Upper lobe of left lung (tissue), 6 donors: ENCODE data around the gene TSPAN16. TPM values are rescaled to one million over a fixed set of nuclear protein-coding genes. Genes with fewer than 3 reads are reported as not detected.
"Not testable (repeated sequence)": the region's sequence is repeated elsewhere in the genome, so short reads cannot be mapped to it uniquely, and the experiment has no call there.

ENCODE experiments used
- ATAC-seq, 2 donors: fragments of 200-7000 bp; cut with Tn5 transposase; one replicate each; pipeline ENCODE4 v1.9.1; 2022; ENCODE audit warnings: mild to moderate bottlenecking in 2 of 2, moderate library complexity in 2 of 2; ENCODE audit not compliant: low FRiP score in 2 of 2
- DNase-seq, 2 donors: peaks; one replicate each; pipeline ENCODE4 v3.0.0-alpha.2; 2019 to 2020
- H3K27ac ChIP-seq, 4 donors: fragments of 200-600 bp; sonication (generic); one replicate each; pipeline ENCODE4 v1.5.1; 2016 to 2019
- H3K27me3 ChIP-seq, 4 donors: fragments of 200-600 bp; sonication (generic); one replicate each; pipeline ENCODE4 v1.5.1; 2017 to 2019
- H3K36me3 ChIP-seq, 4 donors: fragments of 200-600 bp; sonication (generic); one replicate each; pipeline ENCODE4 v1.5.1; 2016 to 2019
- H3K4me1 ChIP-seq, 4 donors: fragments of 200-600 bp; sonication (generic); one replicate each; pipeline ENCODE4 v1.5.1; 2018 to 2019
- H3K4me3 ChIP-seq, 4 donors: fragments of 200-600 bp; sonication (generic); one replicate each; pipeline ENCODE4 v1.5.1; 2017 to 2019; ENCODE audit warnings: mild to moderate bottlenecking in 2 of 4, moderate library complexity in 1 of 4
- H3K9me3 ChIP-seq, 4 donors: fragments of 200-600 bp; sonication (generic); one replicate each; pipeline ENCODE4 v1.5.1; 2018 to 2019
- CTCF ChIP-seq, 6 experiments: fragments of 450-650 bp in 4 of 6; fragments of 200-600 bp in 2 of 6; sonication (generic) in 2 of 6; IDR thresholded peaks; one replicate each; pipeline ENCODE4 v1.5.1; 2016 to 2019; ENCODE audit warnings: antibody characterized with exemption in 6 of 6
- EP300 ChIP-seq, 4 donors: sonication (generic); formaldehyde crosslinking; IDR thresholded peaks; one replicate each; pipeline ENCODE4 v1.5.1; 2017; ENCODE audit warnings: antibody characterized with exemption in 4 of 4, control low read depth in 2 of 4
- POLR2A ChIP-seq, 4 donors: fragments of 450-650 bp; IDR thresholded peaks; one replicate each; pipeline ENCODE4 v1.5.1; 2016 to 2017; ENCODE audit warnings: antibody characterized with exemption in 4 of 4, mild to moderate bottlenecking in 2 of 4
- POLR2AphosphoS5 ChIP-seq, 2 donors: sonication (generic); formaldehyde crosslinking; IDR thresholded peaks; one replicate each; pipeline ENCODE4 v1.5.1; 2017; ENCODE audit warnings: antibody characterized with exemption in 2 of 2
- WGBS, 2 donors: methylation state at CpG; one replicate each; pipeline ENCODE4 v1.1.5; 2017 to 2018; 5-methylcytosine and 5-hydroxymethylcytosine counted together
- total RNA-seq, 6 donors: library from RNA; depleted of rRNA in 4 of 6; stranded (reverse); fragments of >200 nt in 4 of 6; gene quantifications; one replicate each; pipeline versions ENCODE4 v1.1.0 to v1.2.1, GENCODE V29; 2016 to 2021
- donor health status: DM: no; HTN: no; CAD: no; lungs with moderate emphysema.
- donor health status: DM: no; HTN: yes; CAD: no; lungs with severe emphysema.

TSPAN16 gene
- total RNA-seq, 6 donors from 2014 or later: not detected

GRCh38 chr19:11330127-11330526, 34.2 kb downstream of the TSPAN16 start:
- DNase-seq: no peak

GRCh38 chr19:11331502-11331901, 35.5 kb downstream of the TSPAN16 start:
- no peak for DNase-seq
- Histone ChIP-seq H3K4me1 (no peaks in the 10 kb centered on the region), H3K9me3 (no peaks in the 10 kb centered on the region), H3K36me3 (peaks cover 14 to 99% (median 68%) of the 10 kb centered on the region in 4 donors), H3K27ac (peak overlapping the region in 2 of 4 donors; percentile 18 to 31), H3K27me3 (no peaks in the 10 kb centered on the region), H3K4me3 (no peak overlapping the region)
- ATAC-seq: no peak
- WGBS, 2 donors: 64 to 77% methylated on average over 4 of the region's 4 CpGs
- TF ChIP-seq EP300 (IDR thresholded peaks at IDR 0.05) (no peak), POLR2A (IDR thresholded peaks at IDR 0.05) (no peak), CTCF (IDR thresholded peaks at IDR 0.05) (no peak), POLR2AphosphoS5 (IDR thresholded peaks at IDR 0.05) (no peak)

More at GRCh38 chr19:11330127-11330526, 34.2 kb downstream of the TSPAN16 start:
- ATAC-seq: no peak
- Histone ChIP-seq H3K27me3 (no peaks in the 10 kb centered on the region), H3K4me3 (no peak overlapping the region), H3K27ac (no peak overlapping the region), H3K9me3 (no peaks in the 10 kb centered on the region), H3K4me1 (peaks cover 0 to 6% (median 2%) of the 10 kb centered on the region in 4 donors), H3K36me3 (peaks cover 14 to 96% (median 63%) of the 10 kb centered on the region in 4 donors)
- TF ChIP-seq CTCF (IDR thresholded peaks at IDR 0.05): no peak
- no peak for TF ChIP-seq POLR2AphosphoS5 (IDR thresholded peaks at IDR 0.05)
- TF ChIP-seq EP300 (IDR thresholded peaks at IDR 0.05): no peak
- TF ChIP-seq POLR2A (IDR thresholded peaks at IDR 0.05): no peak
- WGBS, 2 donors: 71 to 83% methylated on average over 4 of the region's 4 CpGs

GRCh38 chr19:11332822-11333221, 36.9 kb downstream of the TSPAN16 start:
- TF ChIP-seq POLR2A (IDR thresholded peaks at IDR 0.05): no peak
- TF ChIP-seq POLR2AphosphoS5 (IDR thresholded peaks at IDR 0.05): no peak
- no peak for TF ChIP-seq EP300 (IDR thresholded peaks at IDR 0.05)
- TF ChIP-seq CTCF (IDR thresholded peaks at IDR 0.05): no peak
- H3K36me3 ChIP-seq: peaks cover 14 to 94% (median 64%) of the 10 kb centered on the region in 4 donors

GRCh38 chr19:11333838-11334237, 37.9 kb downstream of the TSPAN16 start:
- H3K4me3 ChIP-seq, H3K9me3 ChIP-seq, DNase-seq, ATAC-seq, H3K27ac ChIP-seq, H3K27me3 ChIP-seq: not testable (repeated sequence)
- peaks cover 14 to 84% (median 60%) of the 10 kb centered on the region in 4 donors for H3K36me3 ChIP-seq
- 86 to 90% methylated on average over 9 of the region's 9 CpGs for WGBS, 2 donors
- peaks cover 9 to 16% (median 11%) of the 10 kb centered on the region in 4 donors for H3K4me1 ChIP-seq

More at GRCh38 chr19:11332822-11333221, 36.9 kb downstream of the TSPAN16 start:
- H3K9me3 ChIP-seq: no peaks in the 10 kb centered on the region
- no peak overlapping the region for H3K27ac ChIP-seq
- no peak for DNase-seq
- ATAC-seq: no peak
- no peaks in the 10 kb centered on the region for H3K27me3 ChIP-seq
- peaks cover 0 to 6% (median under 1%) of the 10 kb centered on the region in 4 donors for H3K4me1 ChIP-seq
- WGBS, 2 donors: 93 to 94% methylated on average over 5 of the region's 5 CpGs
- no peak overlapping the region for H3K4me3 ChIP-seq

GRCh38 chr19:11335449-11336146, 39.6 kb downstream of the TSPAN16 start:
- Histone ChIP-seq H3K27ac (no peak overlapping the region), H3K9me3 (no peaks in the 10 kb centered on the region), H3K4me1 (peaks cover 17 to 30% (median 20%) of the 10 kb centered on the region in 4 donors), H3K27me3 (no peaks in the 10 kb centered on the region), H3K4me3 (no peak overlapping the region), H3K36me3 (peaks cover 14 to 66% (median 46%) of the 10 kb centered on the region in 4 donors)
- no peak for TF ChIP-seq EP300 (IDR thresholded peaks at IDR 0.05)
- no peak for TF ChIP-seq POLR2AphosphoS5 (IDR thresholded peaks at IDR 0.05)
- no peak for TF ChIP-seq CTCF (IDR thresholded peaks at IDR 0.05)
- no peak for TF ChIP-seq POLR2A (IDR thresholded peaks at IDR 0.05)
- ATAC-seq: no peak
- WGBS, 2 donors: 95% methylated on average over 11 of the region's 17 CpGs
- no peak for DNase-seq
